Mesenchymal stem cell (in vitro differentiated cells and primary cell): ENCODE measurements around the gene CKB.
A peak's percentile ranks its signal among the peaks of the same experiment; 100 is the strongest.

ENCODE experiments used
- DNase-seq: peaks from one replicate; pipeline ENCODE4 v3.0.0-alpha.2; 2013
- H2AFZ ChIP-seq: one replicate; pipeline ENCODE4 v1.6.1; 2013; ENCODE audit warnings: low read depth, mild to moderate bottlenecking, control low read depth, inconsistent platforms, low read length, moderate library complexity
- H2AK5ac ChIP-seq: 2 replicates; pipeline ENCODE4 v1.6.1; 2013; ENCODE audit warnings: low read length, moderate library complexity, mild to moderate bottlenecking, inconsistent platforms; ENCODE audit not compliant: severe bottlenecking
- H2BK120ac ChIP-seq: one replicate; pipeline ENCODE4 v1.6.1; 2013; ENCODE audit warnings: low read depth, mild to moderate bottlenecking, inconsistent platforms, low read length, moderate library complexity
- H2BK12ac ChIP-seq, 2 experiments: one replicate each; pipeline ENCODE4 v1.6.1; 2013; ENCODE audit warnings: inconsistent platforms in 2 of 2, low read length in 2 of 2, mild to moderate bottlenecking in 2 of 2, moderate library complexity in 2 of 2, control low read depth in 1 of 2
- H2BK15ac ChIP-seq: one replicate; pipeline ENCODE4 v1.6.1; 2013; ENCODE audit warnings: mild to moderate bottlenecking, low read depth, inconsistent platforms; ENCODE audit not compliant: poor library complexity, severe bottlenecking
- H2BK5ac ChIP-seq: 2 replicates; pipeline ENCODE4 v1.6.1; 2013; ENCODE audit warnings: low read depth, mild to moderate bottlenecking, low read length, control low read depth, inconsistent platforms; ENCODE audit not compliant: poor library complexity, severe bottlenecking
- H3K14ac ChIP-seq, 2 experiments: one replicate each; pipeline ENCODE4 v1.6.1; 2013; ENCODE audit warnings: inconsistent platforms in 2 of 2, low read length in 2 of 2, control low read depth in 1 of 2, mild to moderate bottlenecking in 1 of 2, moderate library complexity in 1 of 2
- H3K18ac ChIP-seq, 2 experiments: one replicate each; pipeline ENCODE4 v1.6.1; 2013; ENCODE audit warnings: inconsistent platforms in 2 of 2, low read length in 2 of 2, control low read depth in 1 of 2, low read depth in 1 of 2, mild to moderate bottlenecking in 1 of 2
- H3K23ac ChIP-seq, 2 experiments: one replicate each; pipeline ENCODE4 v1.6.1; 2013; ENCODE audit warnings: inconsistent platforms in 2 of 2, low read length in 2 of 2, mild to moderate bottlenecking in 2 of 2, moderate library complexity in 2 of 2, control low read depth in 1 of 2
- H3K27ac ChIP-seq: 2 replicates; pipeline ENCODE4 v1.5.1; 2013; ENCODE audit warnings: mild to moderate bottlenecking, moderate library complexity, low read length, control low read depth, inconsistent platforms; ENCODE audit not compliant: poor library complexity, severe bottlenecking
- H3K27me3 ChIP-seq, 2 experiments: 2 replicates each; pipeline versions ENCODE4 v1.6.1 to v1.7.0; 2013; ENCODE audit warnings: low read length in 2 of 2, mild to moderate bottlenecking in 2 of 2, moderate library complexity in 2 of 2, control low read depth in 1 of 2, inconsistent platforms in 1 of 2; ENCODE audit not compliant: control insufficient read depth in 1 of 2, insufficient read depth in 1 of 2
- H3K36me3 ChIP-seq, 2 experiments: 2 replicates each; pipeline versions ENCODE4 v1.6.1 to v1.7.0; 2013; ENCODE audit warnings: low read length in 2 of 2, control low read depth in 1 of 2, inconsistent platforms in 1 of 2, low read depth in 1 of 2, mild to moderate bottlenecking in 1 of 2; ENCODE audit not compliant: insufficient read depth in 2 of 2, control insufficient read depth in 1 of 2
- H3K4ac ChIP-seq, 2 experiments: one replicate each; pipeline ENCODE4 v1.6.1; 2013; ENCODE audit warnings: inconsistent platforms in 2 of 2, low read length in 2 of 2, mild to moderate bottlenecking in 2 of 2, moderate library complexity in 2 of 2, control low read depth in 1 of 2, low read depth in 1 of 2
- H3K4me1 ChIP-seq: 2 replicates; pipeline ENCODE4 v1.6.1; 2013; ENCODE audit warnings: low read depth, low read length, control low read depth; ENCODE audit not compliant: control insufficient read depth, insufficient read depth
- H3K4me2 ChIP-seq: 2 replicates; pipeline ENCODE4 v1.6.1; 2013; ENCODE audit warnings: low read length, mild to moderate bottlenecking, inconsistent platforms; ENCODE audit not compliant: poor library complexity, severe bottlenecking
- H3K4me3 ChIP-seq, 2 experiments: 2 replicates each; pipeline versions ENCODE4 v1.5.1 to v1.7.0; 2013; ENCODE audit warnings: low read length in 2 of 2, mild to moderate bottlenecking in 2 of 2, control low read depth in 1 of 2, low read depth in 1 of 2; ENCODE audit not compliant: insufficient read depth in 1 of 2
- H3K79me1 ChIP-seq: replicated peaks from 2 replicates; pipeline ENCODE4 v1.6.1; 2013; ENCODE audit warnings: mild to moderate bottlenecking, control low read depth, low read length, inconsistent platforms; ENCODE audit not compliant: poor library complexity, severe bottlenecking
- H3K9ac ChIP-seq: 2 replicates; pipeline ENCODE4 v1.7.0; 2013; ENCODE audit warnings: mild to moderate bottlenecking, low read length, moderate library complexity
- H3K9me3 ChIP-seq: 2 replicates; pipeline ENCODE4 v1.7.0; 2013; ENCODE audit warnings: mild to moderate bottlenecking, low read length; ENCODE audit not compliant: control insufficient read depth
- H4K8ac ChIP-seq: one replicate; pipeline ENCODE4 v1.6.1; 2013; ENCODE audit warnings: inconsistent platforms, mild to moderate bottlenecking, low read length, moderate library complexity
- H4K91ac ChIP-seq: one replicate; pipeline ENCODE4 v1.6.1; 2013; ENCODE audit warnings: mild to moderate bottlenecking, low read length, inconsistent platforms
- WGBS: methylation state at CpG from one replicate; pipeline ENCODE4 v1.1.7; 2013; ENCODE audit warnings: mixed read lengths; 5-methylcytosine and 5-hydroxymethylcytosine counted together

The CKB gene

DNA sequence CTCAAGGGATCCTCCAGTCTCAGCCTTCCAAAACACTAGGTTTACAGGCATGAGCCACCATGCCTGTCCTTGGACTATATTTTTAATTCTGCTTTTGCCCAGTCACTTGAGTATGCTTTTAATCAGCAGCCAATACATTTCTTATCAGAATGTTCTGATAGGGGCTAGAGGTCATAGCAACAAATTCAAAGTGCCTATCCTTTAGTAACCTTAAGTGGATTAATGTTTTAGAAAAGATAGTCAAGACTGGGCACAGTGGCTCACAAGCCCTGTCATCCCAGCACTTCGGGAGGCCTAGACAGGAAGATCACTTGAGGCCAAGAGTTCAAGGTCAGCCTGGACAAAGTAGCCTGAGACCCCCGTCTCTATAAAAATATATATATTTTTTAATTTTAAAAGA, 37.1 kb downstream of the CKB start:
- Histone ChIP-seq H4K8ac (no peak overlapping the region), H3K4me2 (no peak overlapping the region), H2BK12ac (no peak overlapping the region), H2AFZ (no peak overlapping the region), H3K23ac (no peak overlapping the region), H3K14ac (no peak overlapping the region), H2BK15ac (no peak overlapping the region), H3K27ac (no peak overlapping the region), H4K91ac (no peak overlapping the region), H3K79me1 (peaks cover 12% of the 10 kb centered on the region), H3K27me3 (no peaks in the 10 kb centered on the region), H3K18ac (no peak overlapping the region), H2BK5ac (no peak overlapping the region), H3K9ac (no peak overlapping the region), H3K36me3 (peaks cover 13 to 62% of the 10 kb centered on the region in 2 experiments), H2BK120ac (no peak overlapping the region), H3K4me3 (no peak overlapping the region), H3K4me1 (peaks cover 1% of the 10 kb centered on the region), H3K9me3 (no peaks in the 10 kb centered on the region), H2AK5ac (no peak overlapping the region), H3K4ac (no peak overlapping the region)
- no peak for DNase-seq
- WGBS, result 100% methylated on average over 1 of the region's 2 CpGs

DNA sequence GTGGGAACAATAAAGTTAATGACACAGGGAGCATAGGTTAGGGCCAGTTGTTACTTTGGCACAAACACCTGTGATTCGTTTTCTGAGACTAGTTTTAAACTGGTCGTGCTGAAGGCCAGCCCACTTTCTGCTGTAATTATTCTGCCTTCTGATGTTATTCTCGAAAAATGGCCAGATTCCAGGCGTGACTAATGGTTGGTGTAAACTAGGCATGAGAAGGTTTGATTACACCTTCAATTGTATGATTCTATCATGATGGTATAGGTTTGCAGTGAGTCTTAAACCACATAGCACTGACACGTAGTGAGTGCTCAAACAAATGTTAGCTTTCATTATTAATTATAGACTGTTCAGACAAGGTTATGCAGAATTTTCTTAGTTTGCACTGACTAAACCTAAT, 39.0 kb downstream of the CKB start:
- H3K4ac ChIP-seq, result no peak overlapping the region
- H3K27ac ChIP-seq, result no peak overlapping the region
- H2BK120ac ChIP-seq, result no peak overlapping the region
- no peak overlapping the region for H4K8ac ChIP-seq
- H3K4me1 ChIP-seq, result no peaks in the 10 kb centered on the region
- H2BK15ac ChIP-seq, result no peak overlapping the region
- H2AK5ac ChIP-seq, result no peak overlapping the region
- H2BK12ac ChIP-seq, result no peak overlapping the region
- H3K36me3 ChIP-seq, result peaks cover 24 to 70% of the 10 kb centered on the region in 2 experiments
- H3K9me3 ChIP-seq, result no peaks in the 10 kb centered on the region
- peaks cover 14% of the 10 kb centered on the region for H3K79me1 ChIP-seq
- no peak overlapping the region for H3K23ac ChIP-seq
- no peak overlapping the region for H4K91ac ChIP-seq
- peak overlapping the region; percentile 38 for H3K9ac ChIP-seq
- no peak overlapping the region for H3K4me2 ChIP-seq
- H3K18ac ChIP-seq, result no peak overlapping the region
- H2BK5ac ChIP-seq, result no peak overlapping the region
- H3K14ac ChIP-seq, result no peak overlapping the region
- 77% methylated on average over 5 of the region's 5 CpGs for WGBS
- no peak overlapping the region for H2AFZ ChIP-seq
- no peak overlapping the region for H3K4me3 ChIP-seq
- DNase-seq, result peak; percentile 44
- no peaks in the 10 kb centered on the region for H3K27me3 ChIP-seq

DNA sequence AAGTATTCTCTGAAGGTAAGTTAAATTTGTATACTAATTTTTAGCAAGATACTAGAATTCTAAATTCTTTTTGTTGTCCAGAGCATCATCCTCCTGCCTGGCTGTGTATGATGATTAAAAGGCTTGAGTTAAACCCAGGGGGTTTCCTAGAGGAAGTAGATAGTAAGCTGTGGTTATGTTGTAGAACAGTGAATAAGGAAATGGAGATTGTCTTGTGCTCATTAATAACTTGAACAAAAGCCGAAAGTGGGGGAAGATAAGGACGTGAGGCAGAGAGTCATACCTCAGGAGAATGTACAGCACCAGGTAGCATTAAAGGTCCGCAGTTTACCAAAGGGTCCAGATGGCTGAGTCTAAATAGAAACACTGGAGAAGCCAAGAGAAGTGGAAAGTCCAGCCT, 42.0 kb downstream of the CKB start:
- Histone ChIP-seq H3K14ac (no peak overlapping the region), H3K4me2 (no peak overlapping the region), H3K9me3 (no peaks in the 10 kb centered on the region), H2BK12ac (no peak overlapping the region), H2AK5ac (no peak overlapping the region), H2AFZ (no peak overlapping the region), H3K18ac (no peak overlapping the region), H3K36me3 (peaks cover 24 to 84% of the 10 kb centered on the region in 2 experiments), H2BK120ac (no peak overlapping the region), H3K4me3 (no peak overlapping the region), H2BK15ac (no peak overlapping the region), H3K9ac (no peak overlapping the region), H3K4me1 (no peaks in the 10 kb centered on the region), H4K91ac (no peak overlapping the region), H3K27ac (no peak overlapping the region), H3K4ac (no peak overlapping the region), H2BK5ac (no peak overlapping the region), H3K23ac (no peak overlapping the region), H3K79me1 (peaks cover 19% of the 10 kb centered on the region), H3K27me3 (no peaks in the 10 kb centered on the region), H4K8ac (no peak overlapping the region)
- DNase-seq, result no peak
- 95% methylated on average over 3 of the region's 3 CpGs for WGBS

DNA sequence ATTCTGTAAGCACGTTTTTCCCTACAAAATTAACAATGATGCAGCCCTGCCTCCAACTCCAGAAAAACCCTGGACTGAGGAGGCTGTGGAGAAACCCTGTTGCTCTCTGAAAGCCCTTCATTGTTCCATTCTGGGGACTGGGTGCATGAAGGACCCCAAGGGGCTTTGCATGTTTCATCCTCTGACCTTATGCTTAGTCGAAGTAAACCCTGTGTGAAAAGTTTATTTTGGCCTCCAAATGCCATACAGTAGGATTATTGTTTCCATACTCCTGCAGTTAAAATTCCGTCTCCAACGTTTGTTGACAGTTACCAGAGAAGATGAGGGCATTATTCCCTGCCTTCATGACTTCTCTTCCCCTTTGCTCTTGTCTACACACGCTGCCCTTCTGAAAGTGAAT, 46.0 kb downstream of the CKB start:
- WGBS, result 89% methylated on average over 4 of the region's 5 CpGs
- Histone ChIP-seq H3K27ac (no peak overlapping the region), H2AK5ac (no peak overlapping the region), H2BK12ac (no peak overlapping the region), H3K14ac (no peak overlapping the region), H2BK120ac (no peak overlapping the region), H3K36me3 (peaks cover 30 to 82% of the 10 kb centered on the region in 2 experiments), H3K9ac (no peak overlapping the region), H2BK15ac (no peak overlapping the region), H4K91ac (no peak overlapping the region), H2AFZ (no peak overlapping the region), H2BK5ac (no peak overlapping the region), H3K4me3 (no peak overlapping the region), H3K9me3 (no peaks in the 10 kb centered on the region), H3K23ac (no peak overlapping the region), H4K8ac (no peak overlapping the region), H3K4me2 (no peak overlapping the region), H3K4ac (no peak overlapping the region), H3K79me1 (peaks cover 17% of the 10 kb centered on the region), H3K18ac (no peak overlapping the region), H3K27me3 (no peaks in the 10 kb centered on the region), H3K4me1 (peaks cover 1% of the 10 kb centered on the region)
- no peak for DNase-seq
